Coronary artery (tissue), 2 donors: ENCODE data around the gene DAPL1.
A peak's percentile ranks its signal among the peaks of the same experiment; 100 is the strongest.

Experiments used
- DNase-seq: peaks from one replicate; pipeline ENCODE4 v3.0.0-alpha.2; 2017; ENCODE audit warnings: low spot score
- H3K27ac ChIP-seq, 2 donors: fragments of 200-600 bp; sonication (generic); one replicate each; pipeline ENCODE4 v1.5.1; 2016 to 2019
- H3K4me3 ChIP-seq: fragments of 200-600 bp; sonication (generic); 2 replicates; pipeline ENCODE4 v1.5.1; 2016; ENCODE audit warnings: mild to moderate bottlenecking, moderate library complexity
- CTCF ChIP-seq: fragments of 200-600 bp; sonication (generic); IDR thresholded peaks from one replicate; pipeline ENCODE4 v1.5.1; 2019; ENCODE audit warnings: antibody characterized with exemption

The DAPL1 gene

GRCh38 chr2:158762336-158762735, 32.8 kb upstream of the DAPL1 start:
- no peak for TF ChIP-seq CTCF
- no peak overlapping the region for H3K27ac ChIP-seq

GRCh38 chr2:158766524-158766923, 28.6 kb upstream of the DAPL1 start:
- no peak for TF ChIP-seq CTCF
- H3K4me3 ChIP-seq = no peak overlapping the region
- H3K27ac ChIP-seq = no peak overlapping the region
- no peak for DNase-seq

More at GRCh38 chr2:158762336-158762735, 32.8 kb upstream of the DAPL1 start:
- H3K4me3 ChIP-seq = no peak overlapping the region
- no peak for DNase-seq

- DNase-seq = no peak
- TF ChIP-seq CTCF = no peak
- Histone ChIP-seq H3K27ac (peak overlapping the region in 1 of 2 donors; percentile 19), H3K4me3 (no peak overlapping the region)
These were observed 22.6 kb upstream of the DAPL1 start for GRCh38 chr2:158772306-158773078.

GRCh38 chr2:158773121-158773520, 22.0 kb upstream of the DAPL1 start:
- TF ChIP-seq CTCF = no peak
- no peak for DNase-seq

DNA sequence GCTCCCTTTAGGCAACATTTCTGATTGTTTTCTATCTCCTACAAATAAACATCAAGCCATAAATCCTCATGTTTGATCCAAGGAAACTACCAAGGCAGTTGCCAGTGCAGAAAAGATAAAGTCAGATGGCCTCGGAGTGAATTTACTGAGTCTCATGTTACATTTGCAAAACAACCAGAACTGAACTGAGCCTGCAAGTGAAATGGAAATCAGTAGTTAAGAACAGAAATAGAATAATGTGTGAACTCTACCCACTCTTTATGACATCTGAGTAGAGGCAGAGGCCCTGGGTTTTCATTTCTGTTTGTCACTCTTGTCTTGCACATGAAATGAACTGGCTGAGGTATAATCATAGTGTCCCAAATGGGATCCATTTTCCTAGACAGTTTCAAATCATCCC, 20.4 kb upstream of the DAPL1 start:
- no peak overlapping the region for H3K4me3 ChIP-seq
- no peak for TF ChIP-seq CTCF
- no peak overlapping the region for H3K27ac ChIP-seq
- no peak for DNase-seq

More at GRCh38 chr2:158773121-158773520, 22.0 kb upstream of the DAPL1 start:
- no peak overlapping the region for H3K27ac ChIP-seq
- H3K4me3 ChIP-seq = no peak overlapping the region

DNA sequence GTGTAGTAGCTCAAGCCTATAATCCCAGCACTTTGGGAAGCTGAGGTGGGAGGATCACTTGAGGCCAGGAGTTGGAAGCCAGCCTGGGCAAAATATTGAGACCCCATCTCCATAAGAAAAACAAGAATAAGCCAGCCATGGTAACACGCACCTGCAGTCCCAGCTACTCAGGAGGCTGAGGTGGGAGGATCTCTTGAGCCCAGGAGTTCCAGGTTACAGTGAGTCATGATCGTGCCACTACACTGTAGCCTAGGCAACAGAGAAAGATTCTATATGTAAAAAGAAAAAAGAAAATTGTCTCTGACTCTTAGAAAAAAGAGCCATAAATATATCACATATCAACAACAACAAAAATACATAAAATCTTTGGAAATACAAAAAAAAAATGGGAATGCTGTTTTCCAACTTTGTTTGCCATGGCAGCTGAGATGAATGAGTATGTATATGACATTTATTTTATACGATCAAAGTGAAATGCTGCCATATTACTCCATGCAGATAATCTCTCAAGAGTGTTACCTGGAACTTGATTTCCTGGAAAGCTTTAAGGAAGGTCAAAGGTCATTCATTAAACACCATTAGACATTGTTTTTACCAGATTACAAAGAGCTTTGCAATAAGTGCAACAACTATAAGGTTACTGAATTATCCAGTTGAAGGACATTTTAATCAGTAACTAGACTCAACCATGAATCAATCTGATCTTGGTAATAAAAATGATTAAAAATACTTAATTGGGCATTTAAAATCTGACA, 19.7 kb upstream of the DAPL1 start:
- no peak overlapping the region for H3K27ac ChIP-seq
- DNase-seq = no peak
- no peak overlapping the region for H3K4me3 ChIP-seq
- TF ChIP-seq CTCF = no peak
